A549 (cell line): ENCODE results near the gene LIMS1.

Experiments used
- HMGXB4 ChIP-seq: fragments of 250-450 bp; sonication (Bioruptor Pico); IDR thresholded peaks from 2 replicates; pipeline ENCODE4 v1.5.0; 2021; ENCODE audit warnings: mild to moderate bottlenecking, moderate library complexity, borderline replicate concordance
- MAZ ChIP-seq: fragments of 150-350 bp; IDR thresholded peaks from 2 replicates; pipeline ENCODE4 v1.6.1; 2014; ENCODE audit warnings: antibody characterized with exemption, low read depth, low read length, borderline replicate concordance

GRCh38 chr2:108552566-108552965 is 18.3 kb downstream of the LIMS1 start:
- TF ChIP-seq HMGXB4 (CRISPR knock-in tag) (no peak), MAZ (no peak)
